HepG2 (cell line): ENCODE data around the gene PRCD. TPM values are rescaled to one million over a fixed set of nuclear protein-coding genes. Genes with fewer than 3 reads are reported as not detected.

Experiments used
- ATAC-seq: fragments of 200-7000 bp; cut with Tn5 transposase; 3 replicates; pipeline ENCODE4 v1.9.1; 2020; ENCODE audit warnings: mild to moderate bottlenecking, moderate library complexity
- BruUV-seq: library from RNA; stranded (reverse); fragments of 400-500 nt; replicated peaks from 2 replicates; lab custom pipeline; 2021; lab: Mats Ljungman, UMichigan
- CTCF ChIA-PET: fragments of 300-600 bp; formaldehyde crosslinking; extraction: SDS; loops from one replicate; lab custom pipeline; 2021; ENCODE audit warnings: low total read pairs, inconsistent platforms, low intra/inter-chr PET ratio; lab: Yijun Ruan, JAX
- POLR2A ChIA-PET: fragments of 350-600 bp; sonication (Branson Sonifier 250); formaldehyde crosslinking; loops from one replicate; lab custom pipeline; 2020; ENCODE audit warnings: antibody characterized with exemption, inconsistent platforms; lab: Yijun Ruan, JAX
- DNase-seq: peaks from one replicate; pipeline ENCODE4 v3.0.0-alpha.2; 2015; ENCODE audit warnings: low spot score
- FAIRE-seq: peaks from 3 replicates; lab custom pipeline; 2011; peaks lifted over from hg19 to GRCh38; lab: Jason Lieb, UNC
- H2AFZ ChIP-seq: one replicate; pipeline ENCODE4 v1.6.1; 2011; ENCODE audit warnings: low read length, inconsistent platforms
- H3K27ac ChIP-seq: fragments of 300-600 bp; 3 replicates; pipeline ENCODE4 v1.8.0; 2011; ENCODE audit warnings: mixed run types, mild to moderate bottlenecking, mixed read lengths, low read length, inconsistent platforms; ENCODE audit not compliant: insufficient read depth; ENCODE audit errors: extremely low read length
- H3K27me3 ChIP-seq, 2 experiments: fragments of 200-600 bp in 1 of 2; 2 replicates in 1 of 2; 3 replicates in 1 of 2; pipeline versions ENCODE4 v1.6.0 to v1.8.0; 2011; ENCODE audit warnings: low read length in 2 of 2, mild to moderate bottlenecking in 2 of 2, moderate library complexity in 2 of 2, inconsistent platforms in 1 of 2; ENCODE audit not compliant: insufficient read depth in 2 of 2, control insufficient read depth in 1 of 2
- H3K36me3 ChIP-seq, 2 experiments: fragments of 200-600 bp in 1 of 2; replicated peaks in 1 of 2; 2 replicates in 1 of 2; 3 replicates in 1 of 2; pipeline versions ENCODE4 v1.5.1 to v1.8.0; 2011; ENCODE audit warnings: low read length in 2 of 2, inconsistent platforms in 1 of 2; ENCODE audit not compliant: insufficient read depth in 2 of 2, control insufficient read depth in 1 of 2
- H3K4me1 ChIP-seq: 2 replicates; pipeline ENCODE4 v1.5.1; 2012; ENCODE audit warnings: low read length, inconsistent platforms; ENCODE audit not compliant: insufficient read depth
- H3K4me2 ChIP-seq: 2 replicates; pipeline ENCODE4 v1.6.0; 2011; ENCODE audit warnings: low read depth, low read length, inconsistent platforms
- H3K4me3 ChIP-seq, 3 experiments: fragments of 200-600 bp in 1 of 3; sonication (generic), shearing (Covaris generic) in 1 of 3; replicated peaks in 1 of 3; 2 replicates each; pipeline ENCODE4 v1.5.1; 2011 to 2016; ENCODE audit warnings: low read length in 3 of 3, inconsistent platforms in 2 of 3, low read depth in 2 of 3, mild to moderate bottlenecking in 2 of 3, control low read depth in 1 of 3, mixed read lengths in 1 of 3; ENCODE audit not compliant: insufficient read depth in 1 of 3
- H3K79me2 ChIP-seq: one replicate; pipeline ENCODE4 v1.6.1; 2011; ENCODE audit warnings: low read length, inconsistent platforms; ENCODE audit not compliant: insufficient read depth
- H3K9ac ChIP-seq: 2 replicates; pipeline ENCODE4 v1.6.0; 2011; ENCODE audit warnings: mild to moderate bottlenecking, low read depth, low read length, inconsistent platforms; ENCODE audit not compliant: insufficient read depth
- H3K9me3 ChIP-seq: 2 replicates; pipeline ENCODE4 v1.5.1; 2012; ENCODE audit warnings: mild to moderate bottlenecking, low read length
- H4K20me1 ChIP-seq: 2 replicates; pipeline ENCODE4 v1.6.0; 2011; ENCODE audit warnings: inconsistent platforms, mild to moderate bottlenecking, low read length, moderate library complexity; ENCODE audit not compliant: insufficient read depth
- AKAP8 ChIP-seq: sonication (generic); formaldehyde crosslinking; IDR thresholded peaks from 2 replicates; pipeline ENCODE4 v1.5.1; 2020; ENCODE audit warnings: mild to moderate bottlenecking, missing genetic modification reagents
- DNMT1 ChIP-seq: sonication (generic); formaldehyde crosslinking; IDR thresholded peaks from 2 replicates; pipeline ENCODE4 v1.5.1; 2020; ENCODE audit warnings: mild to moderate bottlenecking, missing genetic modification reagents
- GPN1 ChIP-seq: sonication (generic); formaldehyde crosslinking; IDR thresholded peaks from 2 replicates; pipeline ENCODE4 v1.5.1; 2020; ENCODE audit warnings: missing genetic modification reagents, borderline replicate concordance
- IRF2 ChIP-seq: IDR thresholded peaks from 2 replicates; pipeline ENCODE4 v1.6.1; 2018; ENCODE audit warnings: missing genetic modification reagents, missing compliant biosample characterization
- NCOA1 ChIP-seq: sonication (generic); formaldehyde crosslinking; IDR thresholded peaks from 2 replicates; pipeline ENCODE4 v1.9.0; 2021; ENCODE audit warnings: missing genetic modification reagents
- PHF21A ChIP-seq: sonication (generic); formaldehyde crosslinking; IDR thresholded peaks from 2 replicates; pipeline ENCODE4 v1.5.0; 2020; ENCODE audit warnings: mild to moderate bottlenecking, missing genetic modification reagents
- POLR2A ChIP-seq, 2 experiments: IDR thresholded peaks; 2 replicates each; pipeline ENCODE4 v1.6.1; 2011; ENCODE audit warnings: low read depth in 2 of 2, low read length in 2 of 2, mild to moderate bottlenecking in 1 of 2, moderate library complexity in 1 of 2; ENCODE audit not compliant: insufficient read depth in 1 of 2
- RELA ChIP-seq: sonication (generic); formaldehyde crosslinking; IDR thresholded peaks from 2 replicates; pipeline ENCODE4 v1.4.0; 2020; ENCODE audit warnings: missing genetic modification reagents
- RXRA ChIP-seq: sonication (generic); formaldehyde crosslinking; IDR thresholded peaks from 2 replicates; pipeline ENCODE4 v1.5.1; 2020; ENCODE audit warnings: missing genetic modification reagents
- WIZ ChIP-seq: sonication (generic); formaldehyde crosslinking; IDR thresholded peaks from 2 replicates; pipeline ENCODE4 v1.5.1; 2020; ENCODE audit warnings: mild to moderate bottlenecking, missing genetic modification reagents
- ZNF33B ChIP-seq: sonication (generic); formaldehyde crosslinking; IDR thresholded peaks from 2 replicates; pipeline ENCODE4 v1.5.1; 2020; ENCODE audit warnings: mild to moderate bottlenecking, missing genetic modification reagents
- ZNF512 ChIP-seq: sonication (generic); formaldehyde crosslinking; IDR thresholded peaks from 2 replicates; pipeline ENCODE4 v1.4.0; 2020; ENCODE audit warnings: mild to moderate bottlenecking, missing genetic modification reagents
- ZNF564 ChIP-seq: sonication (generic); formaldehyde crosslinking; IDR thresholded peaks from 2 replicates; pipeline ENCODE4 v1.8.1; 2023; ENCODE audit warnings: mild to moderate bottlenecking, missing genetic modification reagents
- ZNF567 ChIP-seq: sonication (generic); formaldehyde crosslinking; IDR thresholded peaks from 2 replicates; pipeline ENCODE4 v1.8.1; 2023; ENCODE audit warnings: mild to moderate bottlenecking, missing genetic modification reagents, borderline replicate concordance
- ZNF616 ChIP-seq: sonication (generic); formaldehyde crosslinking; IDR thresholded peaks from 2 replicates; pipeline ENCODE4 v1.5.0; 2020; ENCODE audit warnings: low read depth, mild to moderate bottlenecking, missing genetic modification reagents
- ZNF678 ChIP-seq: sonication (generic); formaldehyde crosslinking; IDR thresholded peaks from 2 replicates; pipeline ENCODE4 v1.4.0; 2020; ENCODE audit warnings: mild to moderate bottlenecking, missing genetic modification reagents
- ZNF773 ChIP-seq: sonication (generic); formaldehyde crosslinking; IDR thresholded peaks from 2 replicates; pipeline ENCODE4 v1.4.0; 2020; ENCODE audit warnings: missing genetic modification reagents, borderline replicate concordance
- ZNF788 ChIP-seq: sonication (generic); formaldehyde crosslinking; IDR thresholded peaks from 2 replicates; pipeline ENCODE4 v1.5.0; 2020; ENCODE audit warnings: mild to moderate bottlenecking, missing genetic modification reagents, borderline replicate concordance
- ZSCAN20 ChIP-seq: sonication (generic); formaldehyde crosslinking; IDR thresholded peaks from 2 replicates; pipeline ENCODE4 v1.4.0; 2020; ENCODE audit warnings: missing genetic modification reagents, mild to moderate bottlenecking, borderline replicate concordance
- ZSCAN21 ChIP-seq: sonication (generic); formaldehyde crosslinking; IDR thresholded peaks from 2 replicates; pipeline ENCODE4 v1.8.0; 2022; ENCODE audit warnings: mild to moderate bottlenecking, missing genetic modification reagents, moderate library complexity, borderline replicate concordance
- WGBS: methylation state at CpG from one replicate; pipeline ENCODE4 v1.1.6; 2017; ENCODE audit warnings: low lambda C conversion rate; 5-methylcytosine and 5-hydroxymethylcytosine counted together
- in situ Hi-C: cut with HindIII; loops from 2 replicates; pipeline ENCODE4 v1.10.0; 2017; ENCODE audit warnings: low pct_unique_long_range_greater_than_20kb; ENCODE audit not compliant: extremely low pct_ligation_motif_present
- intact Hi-C: fragments of 100-400 bp; cut with micrococcal nuclease; formaldehyde crosslinking; loops from one replicate; pipeline ENCODE4 v1.10.0; 2022; ENCODE audit not compliant: unreplicated experiment
- polyA plus RNA-seq, 8 experiments: library from polyadenylated mRNA; depleted of rRNA in 3 of 8; stranded (reverse) in 7 of 8; unstranded in 1 of 8; fragments of >200 nt; fragmentation: Illumina TruSeq in 4 of 8; extraction: Trizol in 4 of 8; gene quantifications; 2 replicates each; pipeline versions ENCODE4 v1.2.1 to v1.2.3, GENCODE V29; 2011 to 2016; ENCODE audit warnings: low read depth in 4 of 8, missing spikeins in 1 of 8, mixed read lengths in 1 of 8; ENCODE audit not compliant: insufficient read depth in 1 of 8
- total RNA-seq, 5 experiments: library from RNA; depleted of rRNA; stranded (reverse); fragments of >200 nt; fragmentation: Illumina TruSeq; extraction: Trizol; gene quantifications; 2 replicates each; pipeline ENCODE4 v1.2.3, GENCODE V29; 2016; ENCODE audit warnings: low read depth in 1 of 5
- TF ChIP-seq, protein P1 (sequence below): sonication (generic); formaldehyde crosslinking; IDR thresholded peaks from 2 replicates; pipeline ENCODE4 v1.4.0; 2020; ENCODE audit warnings: missing genetic modification reagents, borderline replicate concordance

The PRCD gene
- total and polyA plus RNA-seq, 2 of the 13 experiments (the other 11 are each of a cell fraction or from before 2014, with no cell fraction given): 0.51 TPM; not detected in 1

DNA sequence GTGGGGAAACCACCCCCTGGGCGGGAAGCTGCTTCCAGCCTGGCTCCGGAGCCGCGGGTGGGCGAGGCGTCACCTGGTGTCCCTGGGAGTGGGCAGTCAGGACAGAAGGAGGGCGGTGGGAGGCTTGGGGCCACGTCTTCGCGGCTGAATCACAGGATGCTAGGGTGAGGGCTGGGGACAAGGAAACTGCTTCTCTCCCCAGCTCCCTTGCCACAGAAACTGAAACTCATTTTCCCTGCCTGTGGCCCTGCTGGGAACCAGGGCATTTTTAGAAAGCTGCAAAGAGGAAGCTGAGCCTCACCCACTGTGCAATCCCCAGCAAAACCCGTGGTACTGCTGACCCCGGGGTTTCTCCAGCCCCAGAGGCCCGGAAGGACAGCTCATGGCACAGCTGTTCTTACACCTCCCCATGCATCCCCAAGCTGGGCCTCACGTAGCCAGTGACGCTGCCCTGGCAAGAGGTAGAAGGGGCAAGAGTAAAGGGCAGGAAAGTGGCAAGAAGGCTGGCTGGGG, 46.8 kb upstream of the PRCD start:
- Histone ChIP-seq H4K20me1 (peaks cover 38% of the 10 kb centered on the region; the same call in 1 of the 2 replicates), H3K27me3 (no peaks in the 10 kb centered on the region), H3K27ac (no peak overlapping the region), H3K9me3 (no peaks in the 10 kb centered on the region), H3K36me3 (0 out of 5 replicates have a peak, but pooled peaks cover 0 to 1% of the 10 kb centered on the region in 2 experiments), H2AFZ (no peak overlapping the region), H3K79me2 (peaks cover 10% of the 10 kb centered on the region), H3K4me2 (peak overlapping the region; percentile 72), H3K4me3 (peak overlapping the region; percentile 1 to 47 (median 9); a peak in 2 of 6 replicates), H3K9ac (peak overlapping the region; percentile 43), H3K4me1 (peaks cover 73% of the 10 kb centered on the region)
- in situ Hi-C loops (no loop called here), intact Hi-C loops (no loop called here)
- WGBS: 12% methylated on average over 15 of the region's 15 CpGs
- POLR2A ChIA-PET: interaction anchor here (0.9 to 12.2 kb wide), 9 partner anchors 7 to 178 kb away, joined by 3 to 252 read pairs (median 3); partner anchors contain the start of genes PRPSAP1 and RHBDF2
- BruUV-seq: no TSS peak
- FAIRE-seq (no peak), ATAC-seq (peak; percentile 28), DNase-seq (no peak)
- CTCF ChIA-PET: no interaction called here
- peak; percentile 33; the same call in 1 of the 2 replicates for TF ChIP-seq PHF21A (CRISPR knock-in tag)
- no peak for TF ChIP-seq GPN1
- no peak; the same call in none of the 2 replicates for TF ChIP-seq RXRA (CRISPR knock-in tag)
- no peak for TF ChIP-seq AKAP8
- TF ChIP-seq ZSCAN21: no peak
- no peak for TF ChIP-seq ZNF788
- no peak for TF ChIP-seq ZNF512 (CRISPR knock-in tag)
- TF ChIP-seq NCOA1 (CRISPR knock-in tag): no peak
- no peak for TF ChIP-seq RELA (CRISPR knock-in tag)
- no peak for TF ChIP-seq ZNF564
- TF ChIP-seq POLR2A (IDR thresholded peaks at IDR 0.05; ENCODE audit: insufficient read depth in 1 of 2, low read depth in 2 of 2, low read length in 2 of 2): peak in 1 of 2 experiments; percentile 0; a peak in 1 of 4 replicates
- TF ChIP-seq ZNF678 (CRISPR knock-in tag): no peak
- TF ChIP-seq WIZ (CRISPR knock-in tag): no peak
- no peak for TF ChIP-seq ZNF616 (CRISPR knock-in tag)
- no peak for TF ChIP-seq ZNF567 (CRISPR knock-in tag)
- no peak for TF ChIP-seq ZNF773 (CRISPR knock-in tag)
- TF ChIP-seq, protein P1, sequence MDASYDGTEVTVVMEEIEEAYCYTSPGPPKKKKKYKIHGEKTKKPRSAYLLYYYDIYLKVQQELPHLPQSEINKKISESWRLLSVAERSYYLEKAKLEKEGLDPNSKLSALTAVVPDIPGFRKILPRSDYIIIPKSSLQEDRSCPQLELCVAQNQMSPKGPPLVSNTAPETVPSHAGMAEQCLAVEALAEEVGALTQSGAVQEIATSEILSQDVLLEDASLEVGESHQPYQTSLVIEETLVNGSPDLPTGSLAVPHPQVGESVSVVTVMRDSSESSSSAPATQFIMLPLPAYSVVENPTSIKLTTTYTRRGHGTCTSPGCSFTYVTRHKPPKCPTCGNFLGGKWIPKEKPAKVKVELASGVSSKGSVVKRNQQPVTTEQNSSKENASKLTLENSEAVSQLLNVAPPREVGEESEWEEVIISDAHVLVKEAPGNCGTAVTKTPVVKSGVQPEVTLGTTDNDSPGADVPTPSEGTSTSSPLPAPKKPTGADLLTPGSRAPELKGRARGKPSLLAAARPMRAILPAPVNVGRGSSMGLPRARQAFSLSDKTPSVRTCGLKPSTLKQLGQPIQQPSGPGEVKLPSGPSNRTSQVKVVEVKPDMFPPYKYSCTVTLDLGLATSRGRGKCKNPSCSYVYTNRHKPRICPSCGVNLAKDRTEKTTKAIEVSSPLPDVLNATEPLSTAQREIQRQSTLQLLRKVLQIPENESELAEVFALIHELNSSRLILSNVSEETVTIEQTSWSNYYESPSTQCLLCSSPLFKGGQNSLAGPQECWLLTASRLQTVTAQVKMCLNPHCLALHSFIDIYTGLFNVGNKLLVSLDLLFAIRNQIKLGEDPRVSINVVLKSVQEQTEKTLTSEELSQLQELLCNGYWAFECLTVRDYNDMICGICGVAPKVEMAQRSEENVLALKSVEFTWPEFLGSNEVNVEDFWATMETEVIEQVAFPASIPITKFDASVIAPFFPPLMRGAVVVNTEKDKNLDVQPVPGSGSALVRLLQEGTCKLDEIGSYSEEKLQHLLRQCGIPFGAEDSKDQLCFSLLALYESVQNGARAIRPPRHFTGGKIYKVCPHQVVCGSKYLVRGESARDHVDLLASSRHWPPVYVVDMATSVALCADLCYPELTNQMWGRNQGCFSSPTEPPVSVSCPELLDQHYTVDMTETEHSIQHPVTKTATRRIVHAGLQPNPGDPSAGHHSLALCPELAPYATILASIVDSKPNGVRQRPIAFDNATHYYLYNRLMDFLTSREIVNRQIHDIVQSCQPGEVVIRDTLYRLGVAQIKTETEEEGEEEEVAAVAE (CRISPR knock-in tag): peak; percentile 54; the same call in 1 of the 2 replicates
- TF ChIP-seq IRF2 (CRISPR knock-in tag): 0 out of 2 replicates have a peak, but pooled peaks have one; percentile 7
- TF ChIP-seq DNMT1 (CRISPR knock-in tag): 0 out of 2 replicates have a peak, but pooled peaks have one; percentile 9
- TF ChIP-seq ZNF33B (CRISPR knock-in tag): no peak
- no peak for TF ChIP-seq ZSCAN20 (CRISPR knock-in tag)
